ENCODE measurements around the gene LRCH1.

LRCH1 gene

GRCh38 chr13:46565808-46566750 is 13.1 kb downstream of the LRCH1 start:
- DNase-seq, result no peak

- no peak for DNase-seq
These were observed 14.7 kb downstream of the LRCH1 start for GRCh38 chr13:46567671-46568070.

- no peak for DNase-seq
These were observed 16.5 kb downstream of the LRCH1 start for GRCh38 chr13:46569456-46569855.

GRCh38 chr13:46570273-46570672 is 17.3 kb downstream of the LRCH1 start:
- no peak for DNase-seq

DNA sequence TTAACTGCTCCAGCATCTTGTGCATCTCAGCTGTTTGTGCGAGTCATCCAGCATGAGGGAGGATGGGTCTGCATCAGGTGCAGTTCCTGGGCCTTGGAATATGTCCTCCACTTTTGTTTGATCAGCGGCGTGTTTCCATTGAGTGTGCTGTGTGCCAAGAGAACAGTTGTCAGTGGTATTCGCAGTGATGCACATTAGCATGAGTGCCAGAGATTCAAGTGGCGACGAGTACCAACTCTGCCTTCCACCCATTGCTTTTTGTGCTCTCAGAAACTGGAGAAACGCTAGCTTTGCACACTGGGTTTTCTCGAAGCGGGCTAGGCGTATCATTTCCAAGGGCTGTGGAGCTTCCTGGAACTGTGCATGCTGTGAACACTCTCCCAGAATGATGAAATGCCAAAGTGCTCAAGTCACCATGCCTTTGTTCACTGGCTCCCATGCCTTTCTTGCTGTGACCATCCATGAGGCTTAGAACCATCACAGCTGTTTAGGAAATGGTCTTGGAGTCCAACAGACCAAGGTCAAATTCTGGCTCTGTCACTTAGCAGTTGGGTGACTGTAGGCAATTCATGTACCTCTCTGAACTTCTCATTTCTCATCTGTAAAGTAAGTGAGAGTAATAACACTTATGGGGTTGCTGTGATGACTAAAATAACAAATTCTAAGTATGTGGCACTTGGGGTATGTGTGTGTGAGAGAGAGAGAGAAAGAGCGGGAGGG is 18.4 kb downstream of the LRCH1 start:
- no peak for DNase-seq

- DNase-seq, result no peak
These were observed 19.1 kb downstream of the LRCH1 start for GRCh38 chr13:46571909-46572595.

GRCh38 chr13:46572752-46573431 is 19.9 kb downstream of the LRCH1 start:
- no peak for DNase-seq

DNA sequence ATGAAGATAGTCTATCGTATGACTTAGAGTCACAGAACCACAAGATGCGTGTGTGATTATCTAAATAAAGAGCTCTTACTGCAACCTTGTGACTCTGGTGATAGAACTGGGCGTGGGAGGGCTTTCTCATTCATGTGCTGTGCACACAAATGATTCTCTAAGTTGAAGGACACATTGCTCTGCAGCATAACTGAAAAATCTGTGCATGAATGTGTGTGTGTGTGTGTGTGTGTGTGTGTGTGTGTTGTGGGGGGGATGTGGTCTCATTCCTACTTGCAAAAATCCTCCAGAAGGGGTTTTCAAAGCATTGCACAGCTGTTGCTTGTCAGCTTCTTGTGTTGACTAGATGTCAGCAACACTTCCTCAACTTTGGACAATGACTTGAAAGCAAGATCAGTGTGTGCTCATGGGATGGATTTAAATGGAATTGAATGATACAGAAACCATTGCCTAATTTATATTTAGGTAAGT is 22.4 kb downstream of the LRCH1 start:
- DNase-seq, result no peak

DNA sequence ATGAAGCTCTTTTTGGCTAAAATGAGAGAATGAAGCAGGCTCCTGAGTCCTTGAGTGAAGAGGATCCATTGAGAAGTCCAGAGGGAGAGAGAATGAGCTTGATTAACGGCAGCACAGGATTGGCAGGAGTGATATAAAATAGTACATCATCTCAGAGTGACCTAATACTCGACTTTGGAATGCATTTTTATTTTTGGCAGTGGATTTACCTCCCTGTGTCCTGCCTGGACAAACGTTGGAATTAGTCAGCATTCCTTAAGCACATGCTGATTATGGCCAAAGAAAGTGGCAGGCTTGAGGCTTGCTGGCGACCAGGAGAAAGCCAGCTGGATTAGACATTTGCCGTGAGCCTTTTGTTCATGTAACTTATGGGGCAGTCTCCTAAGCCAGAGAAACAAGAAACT is 22.9 kb downstream of the LRCH1 start:
- no peak for DNase-seq

DNA sequence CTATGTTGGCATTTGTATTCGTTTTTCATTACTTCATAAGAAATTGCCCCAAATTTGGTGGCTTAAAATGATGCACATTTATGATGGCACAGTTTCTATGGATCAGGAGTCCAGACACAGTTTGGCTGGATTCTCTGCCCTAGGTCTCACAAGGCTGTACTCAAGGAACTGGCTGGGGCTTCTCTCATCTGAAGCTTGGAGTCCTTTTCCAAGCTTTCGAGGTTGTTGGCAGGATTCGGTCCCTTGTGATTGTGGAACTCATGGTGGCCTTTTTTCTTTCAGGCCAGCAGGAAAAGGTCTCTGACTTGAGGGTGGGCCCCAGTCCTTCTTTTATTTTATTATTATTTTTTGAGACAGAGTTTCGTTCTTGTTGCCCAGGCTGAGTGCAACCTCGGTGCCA is 23.8 kb downstream of the LRCH1 start:
- DNase-seq, result no peak

DNA sequence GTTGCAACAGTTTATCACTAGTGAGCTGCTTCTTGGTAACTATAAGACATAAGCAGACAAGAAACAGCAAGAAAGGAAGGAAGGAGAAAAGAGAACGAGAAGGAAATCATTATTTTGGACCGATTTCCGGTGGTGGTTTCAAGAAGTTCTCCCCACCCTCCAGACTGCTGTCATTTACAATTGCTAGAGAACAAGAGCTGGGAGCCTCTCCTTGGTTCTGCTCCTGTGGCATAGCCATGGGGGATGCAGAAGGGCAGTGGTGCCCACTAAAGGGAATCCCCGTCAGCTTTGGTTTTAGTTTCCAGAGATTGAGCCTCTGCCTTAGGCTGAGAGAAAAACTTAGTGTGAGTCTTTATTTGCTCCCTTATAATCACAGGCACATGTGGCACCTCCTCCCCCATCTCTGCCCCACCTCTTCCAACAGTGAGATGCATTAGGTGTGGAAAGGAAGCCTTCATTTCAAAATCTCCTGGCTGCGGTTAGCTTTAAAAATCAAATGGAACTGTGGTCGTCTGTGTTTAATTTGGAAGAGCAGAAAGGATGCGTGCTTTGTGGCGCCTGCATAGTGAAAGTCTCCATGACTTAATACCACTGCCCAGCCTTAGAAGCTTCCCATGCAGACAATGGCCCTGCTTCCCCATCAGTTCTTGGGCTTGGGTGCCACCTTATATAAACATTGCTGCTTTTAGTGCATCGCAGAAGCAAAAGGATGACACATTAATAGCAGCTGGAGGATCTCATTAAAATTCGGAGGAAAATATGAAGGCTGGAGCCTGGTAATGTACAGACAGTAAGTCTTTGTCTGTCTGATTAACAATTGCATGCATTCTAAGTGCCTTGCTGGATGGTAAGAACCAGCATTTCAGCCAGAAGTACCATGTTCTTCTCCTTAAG is 25.0 kb downstream of the LRCH1 start:
- no peak for DNase-seq

DNA sequence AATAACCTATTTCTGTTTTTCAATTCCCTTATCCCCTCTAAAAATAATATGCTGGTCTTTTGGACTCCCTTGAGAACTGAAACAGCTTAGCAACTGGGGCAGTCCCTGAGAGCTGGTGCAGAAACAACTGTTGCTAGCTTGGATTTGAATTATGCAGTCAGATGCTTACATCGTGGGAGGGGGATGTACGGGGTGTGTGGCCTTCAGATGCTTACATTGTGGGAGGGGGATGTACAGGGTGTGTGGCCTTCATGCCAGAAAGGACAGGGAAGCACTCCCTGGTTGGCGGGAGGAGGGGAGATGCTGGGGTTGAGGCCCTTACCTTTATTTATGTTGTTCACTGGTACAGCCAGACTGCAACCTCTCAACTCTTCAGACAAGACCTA is 25.6 kb downstream of the LRCH1 start:
- no peak for DNase-seq

DNA sequence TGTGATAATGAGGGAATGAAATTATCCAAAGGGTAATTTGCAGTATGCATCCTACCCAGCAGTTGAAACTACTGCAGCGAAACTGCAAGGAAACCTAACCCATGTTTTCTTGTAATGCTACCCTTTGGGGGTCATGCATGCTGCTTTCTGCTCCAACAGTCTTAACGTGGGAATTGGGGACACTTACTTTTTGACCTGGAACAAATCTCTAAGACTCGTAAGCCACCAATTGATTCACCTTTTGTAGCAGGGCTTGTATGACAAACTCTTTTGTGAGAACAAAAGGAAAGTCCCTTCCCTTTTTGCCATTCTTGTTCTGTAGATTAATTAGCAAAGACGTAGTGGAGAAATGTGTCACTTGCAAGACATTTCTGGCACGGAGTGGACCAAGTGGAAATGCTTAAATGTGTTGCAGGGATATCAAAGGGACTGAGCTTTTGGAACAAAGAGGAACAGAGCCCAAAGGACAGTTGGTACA is 27.4 kb downstream of the LRCH1 start:
- no peak for DNase-seq

DNA sequence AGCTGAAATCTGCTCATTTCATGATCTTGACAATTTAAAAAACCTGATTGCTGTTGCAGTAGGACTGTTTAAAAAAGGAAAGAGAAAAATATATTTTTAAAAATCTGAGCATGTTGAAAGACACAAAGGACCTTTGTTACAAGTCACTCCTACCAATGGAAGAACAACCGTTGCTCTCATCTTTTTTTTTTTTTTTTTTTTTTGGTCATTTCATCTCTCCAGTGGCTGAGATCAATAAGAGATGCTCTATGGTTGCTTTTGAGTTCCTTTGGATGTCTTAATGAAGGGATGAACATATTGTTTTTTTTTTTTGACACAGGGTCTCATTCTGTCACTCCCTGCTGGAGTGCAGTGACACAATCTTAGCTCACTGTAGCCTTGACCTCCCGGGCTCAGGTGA is 29.2 kb downstream of the LRCH1 start:
- DNase-seq, result no peak

- no peak for DNase-seq
These were observed 34.0 kb downstream of the LRCH1 start for GRCh38 chr13:46586751-46587514.

- DNase-seq, result no peak
These were observed 34.9 kb downstream of the LRCH1 start for GRCh38 chr13:46587807-46588418.

GRCh38 chr13:46592385-46592784 is 39.4 kb downstream of the LRCH1 start:
- no peak for DNase-seq

- no peak for DNase-seq
These were observed 40.4 kb downstream of the LRCH1 start for GRCh38 chr13:46593398-46593797.

DNA sequence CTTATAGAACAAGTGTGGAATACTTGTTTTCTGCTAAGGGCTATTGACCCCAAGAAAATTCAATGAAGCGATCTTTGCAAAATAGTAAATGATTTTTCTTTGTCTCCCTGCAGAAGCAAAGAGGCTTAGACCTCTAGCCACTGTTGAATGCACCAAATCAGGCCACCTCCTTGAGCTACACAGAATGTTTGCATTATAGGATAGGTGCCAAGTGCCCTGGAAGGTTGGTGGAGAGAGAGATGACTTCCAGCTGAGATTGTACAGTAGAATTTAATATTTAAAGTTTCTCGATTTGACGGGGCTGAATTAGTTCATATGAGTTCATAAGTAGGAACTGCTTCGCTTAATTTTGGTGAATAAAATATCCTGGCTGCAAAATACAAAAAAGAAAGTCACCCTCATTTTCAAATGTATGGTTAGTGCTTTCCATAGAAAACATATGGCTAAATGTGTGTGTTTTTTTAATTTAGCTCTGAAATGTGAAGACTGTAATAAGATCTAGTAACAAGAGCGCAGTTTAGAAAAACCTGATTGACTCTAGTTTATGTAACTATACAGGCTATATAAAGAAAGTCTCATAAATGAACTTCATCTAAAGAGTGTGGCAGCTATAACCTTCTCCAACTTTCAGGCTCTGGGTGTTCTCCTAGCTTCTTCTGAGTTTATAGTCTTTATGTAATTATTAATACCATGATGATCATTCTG is 41.6 kb downstream of the LRCH1 start:
- DNase-seq, result no peak
